Nephron (organoid): ENCODE measurements around the gene SPTBN4.

Source experiments
- H3K27ac Mint-ChIP-seq, 3 experiments: 2 replicates each; pipeline ENCODE4 v1.8.0; 2020; ENCODE audit warnings: mixed read lengths in 3 of 3, mild to moderate bottlenecking in 2 of 3, moderate library complexity in 1 of 3
- H3K27me3 Mint-ChIP-seq: 2 replicates; pipeline ENCODE4 v1.8.0; 2021; ENCODE audit warnings: low read depth, mild to moderate bottlenecking, moderate library complexity, mixed read lengths
- H3K36me3 Mint-ChIP-seq: 2 replicates; pipeline ENCODE4 v1.8.0; 2020; ENCODE audit warnings: low read depth, mixed read lengths
- H3K4me1 Mint-ChIP-seq: 2 replicates; pipeline ENCODE4 v1.8.0; 2020; ENCODE audit warnings: mixed read lengths
- H3K4me3 Mint-ChIP-seq, 3 experiments: 2 replicates each; pipeline ENCODE4 v1.8.0; 2020; ENCODE audit warnings: mild to moderate bottlenecking in 3 of 3, mixed read lengths in 3 of 3, moderate library complexity in 2 of 3
- H3K9me3 Mint-ChIP-seq: 2 replicates; pipeline ENCODE4 v1.8.0; 2020; ENCODE audit warnings: mixed read lengths
- CTCF ChIP-seq, 3 experiments: fragments of 200-600 bp; sonication (generic); IDR thresholded peaks; one replicate each; pipeline ENCODE4 v1.5.0; 2021; ENCODE audit warnings: antibody characterized with exemption in 3 of 3; ENCODE audit not compliant: unreplicated experiment in 3 of 3

The SPTBN4 gene

DNA sequence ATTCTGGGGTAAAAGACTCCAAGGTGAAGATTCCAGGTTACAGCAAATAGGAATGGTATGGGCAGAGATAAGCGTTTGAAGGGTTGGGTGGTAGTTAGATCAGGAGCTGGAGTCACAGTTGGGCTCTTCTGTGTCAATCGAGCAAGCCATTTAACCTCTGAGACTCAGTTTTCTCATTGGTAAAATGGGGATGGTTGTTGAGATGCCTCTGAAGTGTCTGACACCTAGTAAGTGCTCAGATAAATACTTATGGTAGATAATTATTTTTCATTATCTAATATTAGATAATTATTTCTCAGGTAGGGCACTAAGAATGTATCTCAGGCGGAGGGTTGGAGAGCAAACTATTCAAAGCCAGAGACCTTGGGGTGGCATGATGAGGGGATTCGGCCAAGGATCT is 142.2 kb downstream of the SPTBN4 start:
- peak overlapping the region in 2 of 3 experiments; percentile 17 to 55 for H3K27ac Mint-ChIP-seq
- no peaks in the 10 kb centered on the region for H3K9me3 Mint-ChIP-seq
- TF ChIP-seq CTCF (IDR thresholded peaks at IDR 0.05; ENCODE audit: unreplicated experiment in 3 of 3), result no peak
- peak overlapping the region; percentile 51 to 66 (median 65) for H3K4me3 Mint-ChIP-seq
- H3K4me1 Mint-ChIP-seq, result peaks cover 38% of the 10 kb centered on the region
- peaks cover 15% of the 10 kb centered on the region for H3K36me3 Mint-ChIP-seq
- H3K27me3 Mint-ChIP-seq, result peaks cover 38% of the 10 kb centered on the region

- peak overlapping the region; percentile 53 to 70 (median 69) for H3K4me3 Mint-ChIP-seq
- H3K9me3 Mint-ChIP-seq, result no peaks in the 10 kb centered on the region
- H3K4me1 Mint-ChIP-seq, result peaks cover 34% of the 10 kb centered on the region
- H3K27me3 Mint-ChIP-seq, result peaks cover 38% of the 10 kb centered on the region
- H3K27ac Mint-ChIP-seq, result peak overlapping the region; percentile 41 to 91 (median 85)
- no peak for TF ChIP-seq CTCF (IDR thresholded peaks at IDR 0.05; ENCODE audit: unreplicated experiment in 3 of 3)
- peaks cover 19% of the 10 kb centered on the region for H3K36me3 Mint-ChIP-seq
Observed at GRCh38 chr19:40609561-40610395, 143.0 kb downstream of the SPTBN4 start.

DNA sequence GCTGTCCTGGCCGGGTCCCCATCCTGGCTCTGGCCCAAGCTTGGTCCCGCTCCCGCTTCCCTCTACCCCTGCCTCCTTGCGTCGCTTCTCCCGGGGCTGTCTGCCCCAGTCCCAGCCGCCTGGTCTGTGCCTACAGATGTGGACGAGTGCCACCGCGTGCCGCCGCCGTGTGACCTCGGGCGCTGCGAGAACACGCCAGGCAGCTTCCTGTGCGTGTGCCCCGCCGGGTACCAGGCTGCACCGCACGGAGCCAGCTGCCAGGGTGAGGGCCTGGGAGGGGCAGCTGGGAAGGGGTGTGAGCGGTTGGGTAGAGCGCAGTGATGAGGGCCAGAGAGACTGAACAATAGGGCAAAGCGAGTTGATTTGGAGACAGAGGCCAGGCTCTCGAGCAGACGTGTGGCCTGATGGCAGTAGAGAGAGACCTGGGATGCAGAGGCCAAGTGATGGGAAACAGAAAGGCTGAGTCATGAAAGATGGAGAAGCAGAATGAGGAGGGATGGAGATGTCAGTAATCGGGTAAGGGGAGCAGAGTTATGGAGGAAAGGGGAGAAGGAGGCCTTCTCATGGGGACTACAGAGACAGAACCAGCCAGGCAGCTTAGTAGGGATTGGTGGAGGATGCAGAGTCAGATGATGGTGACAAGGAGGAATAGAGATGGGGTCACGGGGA is 143.7 kb downstream of the SPTBN4 start:
- no peak for TF ChIP-seq CTCF (IDR thresholded peaks at IDR 0.05; ENCODE audit: unreplicated experiment in 3 of 3)
- peak overlapping the region; percentile 11 to 85 (median 41) for H3K27ac Mint-ChIP-seq
- peaks cover 25% of the 10 kb centered on the region for H3K36me3 Mint-ChIP-seq
- H3K9me3 Mint-ChIP-seq, result no peaks in the 10 kb centered on the region
- peaks cover 40% of the 10 kb centered on the region for H3K27me3 Mint-ChIP-seq
- H3K4me1 Mint-ChIP-seq, result peaks cover 40% of the 10 kb centered on the region
- peak overlapping the region; percentile 53 to 70 (median 69) for H3K4me3 Mint-ChIP-seq

- H3K27me3 Mint-ChIP-seq, result peaks cover 35% of the 10 kb centered on the region
- H3K27ac Mint-ChIP-seq, result peak overlapping the region in 2 of 3 experiments; percentile 11 to 41
- no peaks in the 10 kb centered on the region for H3K9me3 Mint-ChIP-seq
- H3K4me3 Mint-ChIP-seq, result peak overlapping the region; percentile 2 to 64 (median 46)
- peaks cover 39% of the 10 kb centered on the region for H3K4me1 Mint-ChIP-seq
- no peak for TF ChIP-seq CTCF (IDR thresholded peaks at IDR 0.05; ENCODE audit: unreplicated experiment in 3 of 3)
- peaks cover 29% of the 10 kb centered on the region for H3K36me3 Mint-ChIP-seq
Observed at GRCh38 chr19:40611096-40611495, 144.3 kb downstream of the SPTBN4 start.

DNA sequence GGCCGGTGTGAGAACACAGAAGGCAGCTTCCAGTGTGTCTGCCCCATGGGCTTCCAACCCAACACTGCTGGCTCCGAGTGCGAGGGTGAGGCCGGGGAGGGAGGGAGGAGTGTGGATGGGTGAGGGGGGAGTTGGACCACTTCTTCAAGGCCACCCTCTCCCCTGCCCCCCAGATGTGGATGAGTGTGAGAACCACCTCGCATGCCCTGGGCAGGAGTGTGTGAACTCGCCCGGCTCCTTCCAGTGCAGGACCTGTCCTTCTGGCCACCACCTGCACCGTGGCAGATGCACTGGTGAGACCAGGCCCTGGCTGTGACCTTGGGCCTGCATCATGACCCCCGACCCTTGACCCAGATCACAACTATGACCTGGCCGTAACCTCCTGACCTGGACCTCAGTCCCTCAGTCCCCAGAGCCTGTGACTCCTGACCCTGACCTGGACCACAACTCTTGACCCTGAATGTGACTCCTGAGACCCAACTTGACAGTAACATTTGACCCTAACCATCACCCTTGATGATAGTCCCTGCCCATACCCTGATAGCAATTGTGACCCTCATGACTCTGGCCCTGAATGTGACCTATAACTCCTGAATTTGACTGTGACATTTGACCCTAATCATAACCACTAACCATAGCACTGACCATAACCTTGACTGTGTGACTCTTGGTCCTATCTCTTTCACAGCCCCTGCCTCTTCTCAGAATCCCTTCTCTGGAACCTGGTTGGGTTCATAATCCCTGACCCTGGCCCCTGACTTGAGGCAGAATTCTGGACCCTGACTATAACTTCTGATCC is 145.3 kb downstream of the SPTBN4 start:
- H3K36me3 Mint-ChIP-seq, result peaks cover 34% of the 10 kb centered on the region
- no peak for TF ChIP-seq CTCF (IDR thresholded peaks at IDR 0.05; ENCODE audit: unreplicated experiment in 3 of 3)
- H3K4me3 Mint-ChIP-seq, result peak overlapping the region; percentile 45 to 95 (median 90)
- H3K27ac Mint-ChIP-seq, result peak overlapping the region in 1 of 3 experiments; percentile 47
- peaks cover 33% of the 10 kb centered on the region for H3K27me3 Mint-ChIP-seq
- peaks cover 34% of the 10 kb centered on the region for H3K4me1 Mint-ChIP-seq
- H3K9me3 Mint-ChIP-seq, result no peaks in the 10 kb centered on the region
